ENCODE data around the gene OST4. TPM values are rescaled to one million over a fixed set of nuclear protein-coding genes. Genes with fewer than 3 reads are reported as not detected.

The OST4 gene
- total RNA-seq, 1 experiment from 2014 or later: 249 TPM

DNA sequence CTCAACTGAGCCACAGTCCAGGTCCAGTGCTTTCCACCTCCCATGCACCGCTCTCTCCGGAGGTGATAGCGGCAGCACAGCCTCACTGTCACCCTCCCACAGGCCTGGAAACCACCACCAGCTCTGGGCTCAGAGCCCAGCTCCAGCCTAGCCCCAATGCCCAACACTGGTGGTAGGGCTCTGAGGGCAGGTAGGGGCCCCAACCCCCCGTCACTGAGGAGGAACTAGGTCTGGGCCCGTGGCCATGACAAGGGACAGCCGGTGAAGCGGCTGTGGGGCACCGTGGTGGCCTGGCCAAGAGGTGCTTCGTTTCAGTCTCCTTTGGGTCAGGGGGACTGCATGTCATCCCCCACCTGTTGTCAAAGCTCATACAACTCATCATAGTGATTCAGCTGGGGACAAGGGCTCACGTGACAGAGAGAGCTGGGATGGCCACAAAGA lies 44.2 kb downstream of the OST4 start:
- no peak for DNase-seq (ENCODE audit: low read depth)

GRCh38 chr2:27025861-27026851 lies 45.3 kb downstream of the OST4 start:
- no peak for DNase-seq (ENCODE audit: low read depth)

- no peak for DNase-seq (ENCODE audit: low read depth)
Observed at GRCh38 chr2:27025281-27025800, 46.1 kb downstream of the OST4 start.

DNA sequence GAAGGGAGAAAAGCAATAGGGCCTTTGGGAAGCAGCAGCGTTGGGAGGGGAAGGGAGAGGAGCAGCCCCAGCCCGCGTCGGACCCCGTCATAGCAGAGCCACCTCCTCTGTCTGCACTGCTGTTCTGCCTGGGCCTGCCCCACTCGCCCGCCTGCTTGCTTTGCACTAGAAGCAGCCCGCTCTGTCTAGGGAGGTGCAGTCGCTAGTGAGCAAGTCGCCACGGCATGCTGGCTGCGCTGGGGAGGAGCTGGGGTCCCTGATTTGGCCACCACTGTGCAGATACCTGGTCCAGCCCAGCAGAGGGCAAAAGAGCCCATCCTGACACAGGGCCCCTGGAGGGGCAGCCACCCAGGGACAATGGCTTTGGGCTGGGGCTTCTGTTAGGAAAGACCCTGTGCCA lies 46.6 kb downstream of the OST4 start:
- no peak for DNase-seq (ENCODE audit: low read depth)

GRCh38 chr2:27024188-27024587 lies 47.3 kb downstream of the OST4 start:
- DNase-seq (ENCODE audit: low read depth): no peak

GRCh38 chr2:27023740-27024139 lies 47.7 kb downstream of the OST4 start:
- no peak for DNase-seq (ENCODE audit: low read depth)

DNA sequence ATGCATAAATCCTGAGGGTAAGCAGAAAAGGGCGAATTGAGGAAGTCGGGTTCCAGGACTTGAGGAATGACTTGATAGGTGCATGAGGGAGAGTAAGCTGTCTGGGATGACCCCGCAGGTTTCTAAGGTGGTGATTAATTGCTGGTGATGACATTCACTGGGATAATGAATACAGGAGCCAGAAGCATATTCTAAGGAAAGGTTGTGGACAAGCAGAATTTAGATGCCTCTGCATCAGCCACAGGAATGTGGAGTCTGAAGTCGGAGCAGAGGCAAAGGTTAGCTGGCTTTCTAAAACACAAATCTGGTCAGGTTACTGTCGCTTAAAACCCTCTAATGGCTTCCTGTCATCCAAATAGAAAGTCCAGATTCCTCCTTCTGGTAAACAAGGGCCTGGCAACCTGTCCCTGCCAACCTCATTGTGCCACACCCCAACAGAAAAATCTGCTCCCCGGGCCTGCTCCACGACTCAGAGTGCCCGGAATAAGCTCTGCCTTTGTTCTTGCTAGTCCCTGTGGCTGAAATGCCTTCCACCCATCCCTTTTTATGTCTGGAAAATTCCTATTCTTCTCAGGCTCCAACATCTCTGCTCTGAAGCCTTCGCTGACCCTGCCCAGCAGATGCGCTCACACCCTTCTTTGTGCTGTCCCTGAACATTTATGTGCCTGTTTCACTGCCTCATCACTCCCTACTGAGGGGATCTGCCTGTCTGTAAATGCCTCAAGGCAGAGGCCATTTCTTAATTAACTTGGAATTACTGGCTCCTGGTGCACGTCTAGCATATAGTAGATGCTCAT lies 50.0 kb downstream of the OST4 start:
- peak; percentile 77 for DNase-seq (ENCODE audit: low read depth)

Other genes with a start within 250 kb of the OST4 start
- gene DPYSL5, start 223.5 kb downstream of the OST4 start, total RNA-seq (2014; rRNA removed; shearing (Covaris generic)): 0.11 and 0.23 TPM in 2 replicates
- 2.8 and 5.4 TPM in 2 replicates for gene MAPRE3, start 101.0 kb downstream of the OST4 start, total RNA-seq (2014; rRNA removed; shearing (Covaris generic))
- gene TMEM214, start 38.7 kb downstream of the OST4 start, total RNA-seq (2014; rRNA removed; shearing (Covaris generic)): 34.1 and 46.9 TPM in 2 replicates
- gene AGBL5, start 20.0 kb downstream of the OST4 start, total RNA-seq (2014; rRNA removed; shearing (Covaris generic)): 20.6 and 26.6 TPM in 2 replicates
- 0.45 and 1.1 TPM in 2 replicates for gene EMILIN1, start 7.0 kb upstream of the OST4 start, total RNA-seq (2014; rRNA removed; shearing (Covaris generic))
- 5.7 and 5.9 TPM in 2 replicates for gene KHK, start 15.1 kb upstream of the OST4 start, total RNA-seq (2014; rRNA removed; shearing (Covaris generic))
- gene CGREF1, start 47.5 kb upstream of the OST4 start, total RNA-seq (2014; rRNA removed; shearing (Covaris generic)): 0.13 and 0.26 TPM in 2 replicates
- gene ABHD1, start 52.2 kb upstream of the OST4 start, total RNA-seq (2014; rRNA removed; shearing (Covaris generic)): not detected in 2 replicates
- gene PREB, start 63.0 kb upstream of the OST4 start, total RNA-seq (2014; rRNA removed; shearing (Covaris generic)): 66.4 and 75.8 TPM in 2 replicates
- not detected in 2 replicates for gene PRR30, start 67.8 kb upstream of the OST4 start, total RNA-seq (2014; rRNA removed; shearing (Covaris generic))
- not detected in 2 replicates for gene TCF23, start 77.3 kb upstream of the OST4 start, total RNA-seq (2014; rRNA removed; shearing (Covaris generic))
- gene ATRAID, start 140.4 kb upstream of the OST4 start, total RNA-seq (2014; rRNA removed; shearing (Covaris generic)): 124 and 132 TPM in 2 replicates
- gene SLC5A6, start 140.6 kb upstream of the OST4 start, total RNA-seq (2014; rRNA removed; shearing (Covaris generic)): 77.9 and 82.0 TPM in 2 replicates
- gene CAD, start 145.7 kb upstream of the OST4 start, total RNA-seq (2014; rRNA removed; shearing (Covaris generic)): 52.9 and 54.0 TPM in 2 replicates
- 5.0 and 13.5 TPM in 2 replicates for gene SLC30A3, start 191.4 kb upstream of the OST4 start, total RNA-seq (2014; rRNA removed; shearing (Covaris generic))
- gene DNAJC5G, start 203.8 kb upstream of the OST4 start, total RNA-seq (2014; rRNA removed; shearing (Covaris generic)): not detected in 2 replicates
- 0.13 and 1.2 TPM in 2 replicates for gene TRIM54, start 210.8 kb upstream of the OST4 start, total RNA-seq (2014; rRNA removed; shearing (Covaris generic))
- gene UCN, start 236.8 kb upstream of the OST4 start, total RNA-seq (2014; rRNA removed; shearing (Covaris generic)): 9.3 and 12.6 TPM in 2 replicates